HG02840 (cell line): ENCODE data around the gene BPI.
"Not testable (repeated sequence)": the region's sequence is repeated elsewhere in the genome, so short reads cannot be mapped to it uniquely, and the experiment has no call there.

Experiments used
- ATAC-seq: cut with Tn5 transposase; IDR thresholded peaks from one replicate; pipeline ENCODE4 v1.9.1; 2021; ENCODE audit warnings: mild to moderate bottlenecking, moderate library complexity, moderate number of reproducible peaks; ENCODE audit not compliant: unreplicated experiment, low FRiP score

Gene BPI

DNA sequence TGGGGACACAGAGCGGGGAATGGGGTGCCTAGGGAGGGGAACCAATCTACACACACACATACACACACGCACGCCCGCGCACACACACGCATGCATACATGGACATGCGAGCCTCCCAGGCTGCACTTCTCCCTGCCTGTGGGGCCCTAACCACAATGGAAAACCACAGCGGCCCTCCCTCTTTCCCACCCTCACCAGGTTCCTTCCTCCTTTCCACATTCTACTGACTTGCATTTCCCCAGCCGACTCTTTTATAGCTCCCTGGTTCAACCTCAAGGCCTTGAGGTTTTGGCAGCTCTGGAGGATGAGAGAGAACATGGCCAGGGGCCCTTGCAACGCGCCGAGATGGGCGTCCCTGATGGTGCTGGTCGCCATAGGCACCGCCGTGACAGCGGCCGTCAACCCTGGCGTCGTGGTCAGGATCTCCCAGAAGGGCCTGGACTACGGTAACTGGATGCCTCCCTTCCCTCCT is at the start of gene BPI:
TSS of gene BPI (plus strand) at position 249 of the 472 bp plus-strand sequence. CDS start at position 317, 68 bp downstream.
- no peak for ATAC-seq

- not testable (repeated sequence) for ATAC-seq
Observed at GRCh38 chr20:38254621-38255020, 49.3 kb upstream of the BPI start.

DNA sequence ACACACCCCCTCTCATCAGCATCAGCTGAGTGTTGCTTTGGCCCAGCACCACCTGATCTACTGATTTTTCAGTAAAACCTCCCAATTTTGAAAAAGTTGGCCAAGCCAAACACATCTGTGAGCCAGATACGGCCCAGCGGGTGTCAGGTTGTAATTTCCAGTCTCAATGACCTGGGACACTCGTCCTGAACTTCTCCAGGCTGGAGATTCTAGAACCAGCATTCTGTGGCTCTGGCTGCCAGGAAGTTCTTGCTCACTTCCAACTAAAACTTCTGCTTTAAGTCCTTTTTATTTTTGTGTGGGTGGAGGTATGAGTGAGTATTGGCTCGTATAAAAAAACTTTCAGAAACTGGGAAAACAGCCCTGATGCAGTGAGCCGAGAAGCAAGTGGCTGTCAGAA is 48.6 kb upstream of the BPI start:
- no peak for ATAC-seq

DNA sequence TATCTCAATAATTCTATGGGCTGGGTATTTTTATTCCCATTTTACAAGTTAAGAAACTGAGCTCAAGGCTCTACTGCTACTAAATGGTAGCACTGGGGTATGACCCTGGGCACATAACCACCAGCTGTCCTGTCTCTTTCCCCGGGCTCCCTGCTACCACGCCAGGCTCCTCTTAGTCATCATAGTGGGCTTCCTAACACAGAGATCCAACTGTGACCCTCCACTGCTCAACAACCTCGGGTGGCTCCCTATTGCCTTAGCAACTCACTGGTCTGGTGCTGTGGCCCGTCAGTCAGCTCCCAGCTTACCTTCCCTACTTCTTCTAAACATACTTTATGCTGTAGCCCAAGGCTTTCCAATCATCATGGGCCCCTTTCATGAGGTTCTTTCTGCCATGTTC is 47.9 kb upstream of the BPI start:
- ATAC-seq, result no peak

DNA sequence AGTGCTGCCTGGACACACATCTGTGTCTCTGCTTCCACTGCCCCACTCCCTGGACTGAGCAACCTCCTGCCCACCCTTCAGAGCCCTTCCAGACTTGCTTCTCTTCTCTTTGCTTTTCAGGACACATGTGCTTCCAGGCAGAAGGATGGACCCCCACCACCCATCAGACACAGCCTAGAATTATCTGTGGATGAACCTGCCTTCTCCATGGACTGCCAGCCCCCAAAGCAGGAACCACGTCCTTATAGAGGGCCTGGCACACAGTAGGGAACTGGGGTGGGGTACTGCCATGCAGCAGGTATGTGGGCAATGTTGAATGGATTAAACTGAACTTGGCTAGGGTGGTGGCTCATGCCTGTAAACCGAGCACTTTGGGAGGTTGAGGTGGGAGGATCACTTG is 47.0 kb upstream of the BPI start:
- ATAC-seq, result no peak

DNA sequence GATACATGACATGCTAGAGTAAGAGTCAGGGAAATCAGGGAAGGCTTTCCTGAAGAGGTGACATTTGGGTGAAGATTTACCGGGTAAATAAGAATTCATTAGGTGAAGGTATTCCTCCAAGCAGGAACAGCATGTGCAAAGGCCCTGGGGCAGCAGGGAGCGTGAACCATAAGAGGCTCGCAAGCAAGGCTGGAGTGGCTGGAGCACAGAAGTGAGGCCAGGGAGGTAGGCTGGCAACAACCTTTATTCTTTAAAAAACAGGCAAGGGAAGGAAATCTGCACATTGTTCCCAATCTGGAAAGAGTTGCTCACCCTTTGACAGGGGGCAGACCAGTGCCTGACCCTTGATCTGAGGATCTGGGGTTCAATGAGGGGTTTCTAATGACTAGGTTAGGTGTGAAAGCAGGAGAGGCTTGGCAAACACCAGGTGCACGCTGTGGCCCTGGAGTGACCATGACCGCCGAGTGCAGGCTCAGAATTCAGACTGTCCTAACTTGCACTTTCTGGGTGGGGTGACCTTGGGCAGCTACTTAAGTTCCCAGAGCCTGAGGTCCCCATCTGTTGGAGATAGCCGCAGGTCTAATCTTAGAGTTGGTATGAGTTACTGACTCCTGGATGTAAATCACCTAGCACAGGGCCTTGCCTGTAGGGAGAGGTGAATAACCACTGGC is 45.3 kb upstream of the BPI start:
- ATAC-seq, result no peak

GRCh38 chr20:38260025-38260377 is 44.0 kb upstream of the BPI start:
- no peak for ATAC-seq

DNA sequence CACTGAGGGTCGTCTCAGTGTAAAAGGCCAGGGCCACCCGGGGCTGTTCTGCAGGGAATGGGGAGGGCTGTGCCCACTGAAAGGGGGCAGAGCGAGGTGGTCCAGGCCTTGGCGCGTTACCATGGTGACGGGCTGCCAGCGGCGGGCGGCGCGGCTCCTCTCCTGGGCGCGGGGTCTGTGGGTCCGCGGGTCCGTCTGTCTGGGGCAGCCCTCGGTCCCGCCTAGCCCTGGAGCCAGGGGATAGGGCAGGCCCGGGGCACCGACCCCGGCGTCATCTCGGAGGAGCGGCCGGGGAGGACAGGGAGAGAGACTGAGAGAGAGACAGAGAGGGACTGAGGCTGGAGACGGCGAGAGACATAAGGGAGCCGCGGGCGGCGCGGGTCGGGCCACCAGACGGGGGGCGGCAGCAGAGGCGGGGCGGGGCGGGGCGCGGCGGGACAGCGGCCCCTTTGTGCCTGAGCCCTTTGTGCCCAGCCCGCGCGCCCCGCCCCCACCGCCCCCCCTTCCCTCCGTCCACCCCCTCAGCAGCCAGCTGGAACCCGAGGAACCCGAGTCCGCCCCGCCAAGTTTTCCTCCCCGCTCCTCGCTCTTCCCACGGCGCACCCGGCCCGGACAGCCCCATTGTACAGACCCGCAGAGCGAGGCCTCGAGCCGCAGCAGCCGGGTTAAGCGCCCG is 43.4 kb upstream of the BPI start, which contains the start of gene KIAA1755:
TSS of gene KIAA1755 (minus strand) at position 358 of the 676 bp plus-strand sequence. CDS start at position 123, 235 bp downstream.
- no peak for ATAC-seq

DNA sequence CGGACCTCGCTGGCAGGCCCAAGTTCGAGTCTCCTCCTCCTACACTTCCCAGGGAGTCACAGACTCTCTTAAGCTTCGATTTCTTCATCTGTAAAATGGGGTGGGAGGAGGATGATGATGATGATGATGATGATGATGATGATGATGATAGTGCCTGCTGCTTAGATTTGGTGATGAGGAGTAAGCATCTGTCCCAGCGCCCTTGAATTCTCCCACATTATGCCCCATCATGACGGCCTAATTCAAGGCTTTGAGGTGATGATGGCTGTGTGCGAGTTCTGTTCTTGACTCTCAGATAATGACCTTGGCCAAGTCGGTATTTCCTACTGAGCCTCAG is 42.9 kb upstream of the BPI start:
- no peak for ATAC-seq

GRCh38 chr20:38262931-38263330 is 41.0 kb upstream of the BPI start:
- ATAC-seq, result no peak

DNA sequence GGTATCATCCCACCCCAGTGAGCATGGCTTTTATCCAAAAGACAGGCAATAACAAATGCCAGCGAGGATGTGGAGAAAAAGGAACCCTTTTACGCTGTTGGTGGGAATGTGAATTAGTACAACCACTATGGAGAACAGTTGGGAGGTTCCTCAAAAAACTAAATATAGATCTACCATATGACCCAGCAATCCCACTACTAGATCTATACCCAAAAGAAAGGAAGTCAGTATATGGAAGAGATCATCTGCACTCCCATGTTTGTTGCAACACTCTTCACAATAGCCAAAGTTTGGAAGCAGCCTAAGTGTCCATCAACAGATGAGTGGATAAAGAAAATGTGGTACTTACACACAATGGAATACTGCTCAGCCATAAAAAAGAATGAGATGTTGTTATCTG is 37.5 kb upstream of the BPI start:
- ATAC-seq, result no peak

DNA sequence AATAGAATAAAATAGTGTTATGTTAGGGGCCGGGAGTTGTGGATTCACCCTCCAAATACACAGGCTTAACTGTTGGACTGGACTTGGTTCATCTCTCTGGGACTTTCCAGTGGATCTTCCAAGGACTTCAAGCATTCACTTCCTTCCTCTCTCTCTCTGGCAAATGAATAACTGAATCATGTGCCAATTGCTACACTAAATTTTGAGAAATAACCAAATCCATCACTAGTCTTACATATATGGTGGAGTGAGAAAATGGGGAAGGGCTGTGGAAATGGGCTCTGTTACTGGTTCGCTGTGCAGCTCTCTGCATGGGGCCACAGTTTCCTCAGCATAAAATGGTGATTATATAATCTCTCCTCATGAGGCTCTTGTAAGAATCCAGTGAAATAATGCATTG is 36.7 kb upstream of the BPI start:
- ATAC-seq, result no peak

- no peak for ATAC-seq
Observed at GRCh38 chr20:38267901-38268514, 35.9 kb upstream of the BPI start.

GRCh38 chr20:38269040-38269439 is 34.9 kb upstream of the BPI start:
- no peak for ATAC-seq

- no peak for ATAC-seq
Observed at GRCh38 chr20:38269715-38270114, 34.2 kb upstream of the BPI start.

GRCh38 chr20:38270869-38271605 is 32.9 kb upstream of the BPI start:
- no peak for ATAC-seq

- ATAC-seq, result no peak
Observed at GRCh38 chr20:38271608-38272120, 32.3 kb upstream of the BPI start.

- ATAC-seq, result no peak
Observed at GRCh38 chr20:38272398-38272797, 31.6 kb upstream of the BPI start.

- ATAC-seq, result no peak
Observed at GRCh38 chr20:38272961-38273360, 31.0 kb upstream of the BPI start.

DNA sequence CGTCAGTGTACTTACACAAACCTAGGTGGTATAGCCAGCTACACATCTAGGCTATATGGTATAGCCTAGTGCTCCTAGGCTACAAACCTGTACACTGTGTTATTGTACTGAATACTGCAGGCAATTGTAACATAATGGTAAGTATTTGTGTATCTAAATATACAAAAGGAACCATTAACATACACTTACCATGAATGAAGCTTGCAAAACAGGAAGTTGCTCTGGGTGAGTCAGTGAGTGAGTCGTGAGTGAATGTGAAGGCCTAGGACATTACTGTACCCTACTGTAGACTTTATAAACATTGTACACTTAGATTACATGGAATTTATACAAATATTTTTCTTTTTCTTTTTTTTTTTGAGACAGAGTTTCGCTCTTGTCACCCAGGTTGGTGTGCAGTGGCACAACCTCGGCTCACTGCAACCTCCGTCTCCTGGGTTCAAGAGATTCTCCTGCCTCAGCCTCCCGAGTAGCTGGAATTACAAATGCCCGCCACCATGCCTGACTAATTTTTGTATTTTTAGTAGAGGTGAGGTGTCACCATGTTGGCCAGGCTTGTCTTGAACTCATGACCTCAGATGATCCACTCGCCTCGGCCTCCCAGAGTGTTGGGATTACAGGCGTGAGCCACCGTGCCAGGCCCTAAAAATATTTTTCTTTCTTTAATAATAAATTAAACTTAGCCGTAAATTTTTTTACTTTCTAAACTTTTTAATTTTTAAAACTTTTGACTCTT is 28.0 kb upstream of the BPI start:
- ATAC-seq, result no peak
